Nephron (organoid): ENCODE data around the gene SYN1.
A peak's percentile ranks its signal among the peaks of the same experiment; 100 is the strongest.

Experiments used
- H3K27ac Mint-ChIP-seq, 3 experiments: 2 replicates each; pipeline ENCODE4 v1.8.0; 2020; ENCODE audit warnings: mixed read lengths in 3 of 3, mild to moderate bottlenecking in 2 of 3, moderate library complexity in 1 of 3
- H3K27me3 Mint-ChIP-seq: 2 replicates; pipeline ENCODE4 v1.8.0; 2021; ENCODE audit warnings: low read depth, mild to moderate bottlenecking, moderate library complexity, mixed read lengths
- H3K36me3 Mint-ChIP-seq: 2 replicates; pipeline ENCODE4 v1.8.0; 2020; ENCODE audit warnings: low read depth, mixed read lengths
- H3K4me1 Mint-ChIP-seq: 2 replicates; pipeline ENCODE4 v1.8.0; 2020; ENCODE audit warnings: mixed read lengths
- H3K4me3 Mint-ChIP-seq, 3 experiments: 2 replicates each; pipeline ENCODE4 v1.8.0; 2020; ENCODE audit warnings: mild to moderate bottlenecking in 3 of 3, mixed read lengths in 3 of 3, moderate library complexity in 2 of 3
- H3K9me3 Mint-ChIP-seq: 2 replicates; pipeline ENCODE4 v1.8.0; 2020; ENCODE audit warnings: mixed read lengths
- CTCF ChIP-seq, 3 experiments: fragments of 200-600 bp; sonication (generic); IDR thresholded peaks; one replicate each; pipeline ENCODE4 v1.5.0; 2021; ENCODE audit warnings: antibody characterized with exemption in 3 of 3; ENCODE audit not compliant: unreplicated experiment in 3 of 3

The SYN1 gene

GRCh38 chrX:47560179-47560933 is 59.3 kb downstream of the SYN1 start:
- H3K4me3 Mint-ChIP-seq, result peak overlapping the region; percentile 88 to 95 (median 89)
- no peak for TF ChIP-seq CTCF (IDR thresholded peaks at IDR 0.05; ENCODE audit: unreplicated experiment in 3 of 3)
- peaks cover 13% of the 10 kb centered on the region for H3K36me3 Mint-ChIP-seq
- H3K27ac Mint-ChIP-seq, result peak overlapping the region; percentile 96 to 99 (median 98)
- H3K4me1 Mint-ChIP-seq, result peaks cover 34% of the 10 kb centered on the region
- H3K27me3 Mint-ChIP-seq, result no peaks in the 10 kb centered on the region
- H3K9me3 Mint-ChIP-seq, result peaks cover 8% of the 10 kb centered on the region

- Mint-ChIP-seq H3K4me3 (peak overlapping the region; percentile 9 to 52 (median 21)), H3K27me3 (no peaks in the 10 kb centered on the region), H3K36me3 (peaks cover 3% of the 10 kb centered on the region), H3K27ac (peak overlapping the region in 2 of 3 experiments; percentile 33 to 70), H3K4me1 (peaks cover 27% of the 10 kb centered on the region), H3K9me3 (peaks cover 4% of the 10 kb centered on the region)
- no peak for TF ChIP-seq CTCF (IDR thresholded peaks at IDR 0.05; ENCODE audit: unreplicated experiment in 3 of 3)
Observed at GRCh38 chrX:47558436-47558835, 61.2 kb downstream of the SYN1 start.

GRCh38 chrX:47556045-47556623 is 63.5 kb downstream of the SYN1 start:
- Mint-ChIP-seq H3K27me3 (no peaks in the 10 kb centered on the region), H3K9me3 (peaks cover 4% of the 10 kb centered on the region), H3K4me3 (peak overlapping the region; percentile 88 to 91 (median 89)), H3K36me3 (no peaks in the 10 kb centered on the region), H3K4me1 (peaks cover 24% of the 10 kb centered on the region), H3K27ac (peak overlapping the region; percentile 97 to 99 (median 98))
- no peak for TF ChIP-seq CTCF (IDR thresholded peaks at IDR 0.05; ENCODE audit: unreplicated experiment in 3 of 3)

- H3K27ac Mint-ChIP-seq, result no peak overlapping the region
- H3K36me3 Mint-ChIP-seq, result no peaks in the 10 kb centered on the region
- no peaks in the 10 kb centered on the region for H3K9me3 Mint-ChIP-seq
- no peaks in the 10 kb centered on the region for H3K27me3 Mint-ChIP-seq
- no peak overlapping the region for H3K4me3 Mint-ChIP-seq
- peaks cover 15% of the 10 kb centered on the region for H3K4me1 Mint-ChIP-seq
- TF ChIP-seq CTCF (IDR thresholded peaks at IDR 0.05; ENCODE audit: unreplicated experiment in 3 of 3), result no peak
Observed at GRCh38 chrX:47543496-47543895, 76.2 kb downstream of the SYN1 start.

GRCh38 chrX:47540754-47541538 is 78.7 kb downstream of the SYN1 start:
- TF ChIP-seq CTCF (IDR thresholded peaks at IDR 0.05; ENCODE audit: unreplicated experiment in 3 of 3), result peak; percentile 44 to 59 (median 56)
- Mint-ChIP-seq H3K4me3 (peak overlapping the region in 1 of 3 experiments; percentile 28), H3K9me3 (peaks cover 5% of the 10 kb centered on the region), H3K36me3 (no peaks in the 10 kb centered on the region), H3K27ac (peak overlapping the region; percentile 88 to 98 (median 95)), H3K4me1 (peaks cover 15% of the 10 kb centered on the region), H3K27me3 (no peaks in the 10 kb centered on the region)
